Activated T-helper 17 cell treated with anti-CD3 and anti-CD28 coated beads, Interleukin-2, amount 50 U/mL, for 72 hours (primary cell): ENCODE measurements around the gene PPHLN1. TPM values are rescaled to one million over a fixed set of nuclear protein-coding genes. Genes with fewer than 3 reads are reported as not detected.
A peak's percentile ranks its signal among the peaks of the same experiment; 100 is the strongest.

Experiments used
- ATAC-seq: fragments of 150-1000 bp; cut with Tn5 transposase; replicated peaks from 2 replicates; pipeline ENCODE4 v1.10.0; 2021; ENCODE audit warnings: mild to moderate bottlenecking, moderate library complexity
- H3K27ac Mint-ChIP-seq: one replicate; pipeline ENCODE4 v1.8.0; 2022; ENCODE audit warnings: mixed read lengths
- H3K27me3 Mint-ChIP-seq: one replicate; pipeline ENCODE4 v1.8.0; 2022; ENCODE audit warnings: mixed read lengths
- H3K36me3 Mint-ChIP-seq: one replicate; pipeline ENCODE4 v1.8.0; 2022; ENCODE audit warnings: low read depth, mild to moderate bottlenecking, mixed read lengths
- H3K4me1 Mint-ChIP-seq: one replicate; pipeline ENCODE4 v1.8.0; 2022; ENCODE audit warnings: mixed read lengths
- H3K4me3 Mint-ChIP-seq: one replicate; pipeline ENCODE4 v1.8.0; 2022; ENCODE audit warnings: mild to moderate bottlenecking, mixed read lengths
- H3K9me3 Mint-ChIP-seq: one replicate; pipeline ENCODE4 v1.8.0; 2022; ENCODE audit warnings: mixed read lengths
- total RNA-seq, 2 donors: library from RNA; stranded (reverse); gene quantifications; one replicate each; pipeline ENCODE4 v1.2.3, GENCODE V29; 2022

Gene PPHLN1
- total RNA-seq, 2 donors from 2014 or later, result 77.0 to 94.0 TPM

GRCh38 chr12:42458575-42458974, 132.6 kb downstream of the PPHLN1 start:
- H3K4me3 Mint-ChIP-seq, result no peak overlapping the region
- H3K4me1 Mint-ChIP-seq, result no peaks in the 10 kb centered on the region
- H3K27me3 Mint-ChIP-seq, result no peaks in the 10 kb centered on the region
- no peak for ATAC-seq
- H3K36me3 Mint-ChIP-seq, result no peaks in the 10 kb centered on the region
- no peaks in the 10 kb centered on the region for H3K9me3 Mint-ChIP-seq
- no peak overlapping the region for H3K27ac Mint-ChIP-seq

- Mint-ChIP-seq H3K27ac (no peak overlapping the region), H3K4me3 (no peak overlapping the region), H3K4me1 (no peaks in the 10 kb centered on the region), H3K27me3 (no peaks in the 10 kb centered on the region), H3K9me3 (no peaks in the 10 kb centered on the region), H3K36me3 (no peaks in the 10 kb centered on the region)
- ATAC-seq, result no peak
These were observed 133.4 kb downstream of the PPHLN1 start for GRCh38 chr12:42459336-42459847.

- ATAC-seq, result no peak
- no peaks in the 10 kb centered on the region for H3K9me3 Mint-ChIP-seq
- peaks cover 12% of the 10 kb centered on the region for H3K27me3 Mint-ChIP-seq
- no peak overlapping the region for H3K27ac Mint-ChIP-seq
- H3K4me1 Mint-ChIP-seq, result no peaks in the 10 kb centered on the region
- H3K4me3 Mint-ChIP-seq, result no peak overlapping the region
- no peaks in the 10 kb centered on the region for H3K36me3 Mint-ChIP-seq
These were observed 136.5 kb downstream of the PPHLN1 start for GRCh38 chr12:42462486-42462885.

- H3K27ac Mint-ChIP-seq, result no peak overlapping the region
- no peaks in the 10 kb centered on the region for H3K9me3 Mint-ChIP-seq
- no peaks in the 10 kb centered on the region for H3K4me1 Mint-ChIP-seq
- no peaks in the 10 kb centered on the region for H3K36me3 Mint-ChIP-seq
- H3K4me3 Mint-ChIP-seq, result no peak overlapping the region
- H3K27me3 Mint-ChIP-seq, result peaks cover 16% of the 10 kb centered on the region
- ATAC-seq, result no peak
These were observed 137.7 kb downstream of the PPHLN1 start for GRCh38 chr12:42463671-42464070.

- Mint-ChIP-seq H3K27me3 (peaks cover 50% of the 10 kb centered on the region), H3K9me3 (no peaks in the 10 kb centered on the region), H3K4me3 (no peak overlapping the region), H3K36me3 (no peaks in the 10 kb centered on the region), H3K27ac (no peak overlapping the region), H3K4me1 (peaks cover 6% of the 10 kb centered on the region)
- no peak for ATAC-seq
These were observed 142.4 kb downstream of the PPHLN1 start for GRCh38 chr12:42468341-42468821.

GRCh38 chr12:42468921-42469320, 143.0 kb downstream of the PPHLN1 start:
- Mint-ChIP-seq H3K27me3 (peaks cover 50% of the 10 kb centered on the region), H3K27ac (no peak overlapping the region), H3K36me3 (no peaks in the 10 kb centered on the region), H3K4me3 (peak overlapping the region; percentile 46), H3K9me3 (no peaks in the 10 kb centered on the region), H3K4me1 (peaks cover 6% of the 10 kb centered on the region)
- no peak for ATAC-seq

GRCh38 chr12:42469355-42470175, 143.6 kb downstream of the PPHLN1 start:
- Mint-ChIP-seq H3K36me3 (no peaks in the 10 kb centered on the region), H3K9me3 (no peaks in the 10 kb centered on the region), H3K4me3 (peak overlapping the region; percentile 46), H3K4me1 (peaks cover 6% of the 10 kb centered on the region), H3K27me3 (peaks cover 53% of the 10 kb centered on the region), H3K27ac (no peak overlapping the region)
- ATAC-seq, result peak; percentile 90

GRCh38 chr12:42472376-42472775, 146.4 kb downstream of the PPHLN1 start:
- H3K4me1 Mint-ChIP-seq, result peaks cover 6% of the 10 kb centered on the region

GRCh38 chr12:42473130-42473529, 147.2 kb downstream of the PPHLN1 start:
- ATAC-seq, result no peak
- Mint-ChIP-seq H3K27ac (no peak overlapping the region), H3K4me3 (no peak overlapping the region)

More at GRCh38 chr12:42472376-42472775, 146.4 kb downstream of the PPHLN1 start:
- Mint-ChIP-seq H3K4me3 (no peak overlapping the region), H3K27ac (no peak overlapping the region), H3K9me3 (no peaks in the 10 kb centered on the region), H3K27me3 (peaks cover 48% of the 10 kb centered on the region), H3K36me3 (no peaks in the 10 kb centered on the region)
- ATAC-seq, result no peak

GRCh38 chr12:42473561-42473960, 147.6 kb downstream of the PPHLN1 start:
- H3K27me3 Mint-ChIP-seq, result peaks cover 51% of the 10 kb centered on the region
- H3K9me3 Mint-ChIP-seq, result no peaks in the 10 kb centered on the region
- H3K27ac Mint-ChIP-seq, result no peak overlapping the region
- H3K4me1 Mint-ChIP-seq, result peaks cover 6% of the 10 kb centered on the region
- ATAC-seq, result no peak
- H3K4me3 Mint-ChIP-seq, result no peak overlapping the region
- H3K36me3 Mint-ChIP-seq, result no peaks in the 10 kb centered on the region

More at GRCh38 chr12:42473130-42473529, 147.2 kb downstream of the PPHLN1 start:
- Mint-ChIP-seq H3K36me3 (no peaks in the 10 kb centered on the region), H3K4me1 (peaks cover 6% of the 10 kb centered on the region), H3K27me3 (peaks cover 51% of the 10 kb centered on the region), H3K9me3 (no peaks in the 10 kb centered on the region)

- no peak overlapping the region for H3K27ac Mint-ChIP-seq
- H3K4me1 Mint-ChIP-seq, result peaks cover 3% of the 10 kb centered on the region
- no peaks in the 10 kb centered on the region for H3K36me3 Mint-ChIP-seq
- no peak overlapping the region for H3K4me3 Mint-ChIP-seq
- H3K27me3 Mint-ChIP-seq, result peaks cover 52% of the 10 kb centered on the region
- no peaks in the 10 kb centered on the region for H3K9me3 Mint-ChIP-seq
- ATAC-seq, result peak; percentile 45
These were observed 148.4 kb downstream of the PPHLN1 start for GRCh38 chr12:42474391-42474790.

- Mint-ChIP-seq H3K27me3 (peaks cover 49% of the 10 kb centered on the region), H3K36me3 (no peaks in the 10 kb centered on the region), H3K27ac (no peak overlapping the region), H3K4me1 (no peaks in the 10 kb centered on the region), H3K9me3 (no peaks in the 10 kb centered on the region), H3K4me3 (no peak overlapping the region)
- no peak for ATAC-seq
These were observed 149.1 kb downstream of the PPHLN1 start for GRCh38 chr12:42475106-42475505.

GRCh38 chr12:42477941-42478340, 152.0 kb downstream of the PPHLN1 start:
- Mint-ChIP-seq H3K4me3 (no peak overlapping the region), H3K36me3 (no peaks in the 10 kb centered on the region), H3K27me3 (peaks cover 42% of the 10 kb centered on the region), H3K9me3 (no peaks in the 10 kb centered on the region), H3K4me1 (no peaks in the 10 kb centered on the region), H3K27ac (no peak overlapping the region)
- ATAC-seq, result no peak

GRCh38 chr12:42481368-42481767, 155.4 kb downstream of the PPHLN1 start:
- Mint-ChIP-seq H3K27ac (no peak overlapping the region), H3K36me3 (peaks cover 5% of the 10 kb centered on the region), H3K27me3 (peaks cover 48% of the 10 kb centered on the region), H3K9me3 (no peaks in the 10 kb centered on the region), H3K4me3 (no peak overlapping the region), H3K4me1 (peaks cover 6% of the 10 kb centered on the region)
- no peak for ATAC-seq
